ENCODE results near the gene FARS2.

DNA sequence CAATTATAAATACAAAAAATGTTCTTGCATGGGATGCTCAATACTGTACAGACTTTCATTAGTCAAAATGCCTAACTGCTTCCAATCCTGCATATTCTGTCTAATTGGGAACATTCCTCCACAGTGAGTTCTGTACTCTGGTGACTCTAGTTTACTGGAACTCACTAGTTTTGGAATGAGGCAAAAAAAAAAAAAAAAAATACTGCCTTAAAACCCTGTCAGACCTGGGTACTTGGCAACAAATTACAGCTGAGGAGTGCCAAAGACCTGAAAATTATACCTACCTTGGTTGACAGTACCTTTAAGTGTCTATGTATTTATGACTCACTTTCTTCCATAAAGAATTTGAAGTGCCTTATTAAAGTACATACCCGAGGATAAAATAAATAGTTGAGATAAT lies 276.7 kb downstream of the FARS2 start:
- TF ChIP-seq CTCF (IDR thresholded peaks at IDR 0.05) (no peak), POLR2A (IDR thresholded peaks at IDR 0.05) (no peak)
